Measurements from ENCODE around the gene STIM1. TPM values are rescaled to one million over a fixed set of nuclear protein-coding genes. Genes with fewer than 3 reads are reported as not detected.
"Not testable (repeated sequence)": the region's sequence is repeated elsewhere in the genome, so short reads cannot be mapped to it uniquely, and the experiment has no call there.

Gene STIM1
- total RNA-seq (100 to 1,000 TPM; 115 to 125 TPM), total RNA-seq (112 to 116 reads per million in 2 donors)

- H3K4me1 Mint-ChIP-seq, result peaks cover 50% of the 10 kb centered on the region
Measured at GRCh38 chr11:3854977-3855807, at the start of gene STIM1. STIM1 (plus strand) TSS chr11:3855664; CDS start chr11:3856271, 607 bp downstream.

GRCh38 chr11:3807909-3808860 is 47.3 kb upstream of the STIM1 start, which contains the start of gene PGAP2:
PGAP2 (plus strand) TSS chr11:3808560; CDS start chr11:3811260, 2,700 bp downstream.
- peaks cover 19% of the 10 kb centered on the region for H3K4me1 Mint-ChIP-seq
- peak within 1 kb of the TSS; percentile 96 for H3K4me3 Mint-ChIP-seq
- ATAC-seq, result peak; percentile 73
- peak within 1 kb of the TSS; percentile 94 for H3K27ac Mint-ChIP-seq
- peak; percentile 36 to 62 (median 59) for DNase-seq
- no peaks in the 10 kb centered on the region for H3K27me3 Mint-ChIP-seq
- peaks cover 3% of the 10 kb centered on the region for H3K36me3 Mint-ChIP-seq (ENCODE audit: low read depth)
- no peaks in the 10 kb centered on the region for H3K9me3 ChIP-seq (ENCODE audit: control insufficient read depth, low read length, poor library complexity, severe bottlenecking)

More at GRCh38 chr11:3854977-3855807, at the start of gene STIM1:
- peak within 1 kb of the TSS; percentile 98 for H3K27ac Mint-ChIP-seq
- H3K4me3 Mint-ChIP-seq, result peak within 1 kb of the TSS; percentile 97
- peak; percentile 81 for ATAC-seq
- no peaks in the 10 kb centered on the region for H3K9me3 ChIP-seq (ENCODE audit: control insufficient read depth, low read length, poor library complexity, severe bottlenecking)
- H3K36me3 Mint-ChIP-seq (ENCODE audit: low read depth), result no peaks in the 10 kb centered on the region
- H3K27me3 Mint-ChIP-seq, result no peaks in the 10 kb centered on the region
- DNase-seq, result peak; percentile 93 to 99 (median 96)

- no peaks in the 10 kb centered on the region for H3K9me3 ChIP-seq (ENCODE audit: control insufficient read depth, low read length, poor library complexity, severe bottlenecking)
- peaks cover 19% of the 10 kb centered on the region for H3K4me1 Mint-ChIP-seq
- H3K27ac Mint-ChIP-seq, result peak overlapping the region; percentile 51
- DNase-seq, result peak in 2 of 3 donors; percentile 22 to 29
- ATAC-seq, result peak; percentile 86
- H3K27me3 Mint-ChIP-seq, result no peaks in the 10 kb centered on the region
- H3K4me3 Mint-ChIP-seq, result peak overlapping the region; percentile 96
- H3K36me3 Mint-ChIP-seq (ENCODE audit: low read depth), result peaks cover 3% of the 10 kb centered on the region
Measured at GRCh38 chr11:3808861-3809623, 46.4 kb upstream of the STIM1 start.

GRCh38 chr11:3809624-3809928 is 45.9 kb upstream of the STIM1 start:
- Mint-ChIP-seq H3K4me3 (no peak overlapping the region), H3K36me3 (ENCODE audit: low read depth) (peaks cover 3% of the 10 kb centered on the region), H3K27ac (peak overlapping the region; percentile 51), H3K4me1 (peaks cover 19% of the 10 kb centered on the region), H3K27me3 (no peaks in the 10 kb centered on the region)
- DNase-seq (no peak), ATAC-seq (no peak)
- H3K9me3 ChIP-seq (ENCODE audit: control insufficient read depth, low read length, poor library complexity, severe bottlenecking), result no peaks in the 10 kb centered on the region

GRCh38 chr11:3810446-3810845 is 45.0 kb upstream of the STIM1 start:
- Mint-ChIP-seq H3K4me1 (peaks cover 19% of the 10 kb centered on the region), H3K27ac (no peak overlapping the region), H3K4me3 (no peak overlapping the region), H3K36me3 (ENCODE audit: low read depth) (peaks cover 3% of the 10 kb centered on the region), H3K27me3 (no peaks in the 10 kb centered on the region)
- no peaks in the 10 kb centered on the region for H3K9me3 ChIP-seq (ENCODE audit: control insufficient read depth, low read length, poor library complexity, severe bottlenecking)
- ATAC-seq (no peak), DNase-seq (no peak)

- no peaks in the 10 kb centered on the region for H3K9me3 ChIP-seq (ENCODE audit: control insufficient read depth, low read length, poor library complexity, severe bottlenecking)
- Mint-ChIP-seq H3K36me3 (ENCODE audit: low read depth) (peaks cover 3% of the 10 kb centered on the region), H3K27ac (no peak overlapping the region), H3K27me3 (no peaks in the 10 kb centered on the region), H3K4me1 (peaks cover 19% of the 10 kb centered on the region), H3K4me3 (no peak overlapping the region)
- DNase-seq (no peak), ATAC-seq (no peak)
Measured at GRCh38 chr11:3810951-3811350, 44.5 kb upstream of the STIM1 start.

- H3K27ac Mint-ChIP-seq, result peak overlapping the region; percentile 27
- H3K9me3 ChIP-seq (ENCODE audit: control insufficient read depth, low read length, poor library complexity, severe bottlenecking); H3K4me3 Mint-ChIP-seq; DNase-seq; ATAC-seq; H3K36me3 Mint-ChIP-seq (ENCODE audit: low read depth); H3K27me3 Mint-ChIP-seq: not testable (repeated sequence)
- peaks cover 15% of the 10 kb centered on the region for H3K4me1 Mint-ChIP-seq
Measured at GRCh38 chr11:3814832-3815231, 40.6 kb upstream of the STIM1 start.

GRCh38 chr11:3815845-3816244 is 39.6 kb upstream of the STIM1 start:
- ATAC-seq, result no peak
- H3K4me3 Mint-ChIP-seq, result no peak overlapping the region
- no peaks in the 10 kb centered on the region for H3K9me3 ChIP-seq (ENCODE audit: control insufficient read depth, low read length, poor library complexity, severe bottlenecking)
- H3K27ac Mint-ChIP-seq, result no peak overlapping the region
- H3K27me3 Mint-ChIP-seq, result no peaks in the 10 kb centered on the region
- peaks cover 15% of the 10 kb centered on the region for H3K4me1 Mint-ChIP-seq
- no peak for DNase-seq
- H3K36me3 Mint-ChIP-seq (ENCODE audit: low read depth), result peaks cover 3% of the 10 kb centered on the region

- DNase-seq (no peak), ATAC-seq (no peak)
- peaks cover 14% of the 10 kb centered on the region for H3K4me1 Mint-ChIP-seq
- H3K4me3 Mint-ChIP-seq, result no peak overlapping the region
- no peak overlapping the region for H3K27ac Mint-ChIP-seq
- H3K27me3 Mint-ChIP-seq, result no peaks in the 10 kb centered on the region
- peaks cover 3% of the 10 kb centered on the region for H3K36me3 Mint-ChIP-seq (ENCODE audit: low read depth)
- no peaks in the 10 kb centered on the region for H3K9me3 ChIP-seq (ENCODE audit: control insufficient read depth, low read length, poor library complexity, severe bottlenecking)
Measured at GRCh38 chr11:3816673-3817072, 38.8 kb upstream of the STIM1 start.

- no peak for ATAC-seq
- Mint-ChIP-seq H3K4me1 (peaks cover 10% of the 10 kb centered on the region), H3K4me3 (no peak overlapping the region), H3K27ac (peak overlapping the region; percentile 57), H3K27me3 (no peaks in the 10 kb centered on the region), H3K36me3 (ENCODE audit: low read depth) (peaks cover 3% of the 10 kb centered on the region)
- DNase-seq, result no peak
- no peaks in the 10 kb centered on the region for H3K9me3 ChIP-seq (ENCODE audit: control insufficient read depth, low read length, poor library complexity, severe bottlenecking)
Measured at GRCh38 chr11:3817181-3817800, 38.2 kb upstream of the STIM1 start.

GRCh38 chr11:3820971-3821370 is 34.5 kb upstream of the STIM1 start:
- DNase-seq (no peak), ATAC-seq (no peak)
- H3K9me3 ChIP-seq (ENCODE audit: control insufficient read depth, low read length, poor library complexity, severe bottlenecking), result no peaks in the 10 kb centered on the region
- peaks cover 23% of the 10 kb centered on the region for H3K4me1 Mint-ChIP-seq
- H3K27ac Mint-ChIP-seq, result no peak overlapping the region
- H3K36me3 Mint-ChIP-seq (ENCODE audit: low read depth), result no peaks in the 10 kb centered on the region
- H3K4me3 Mint-ChIP-seq, result no peak overlapping the region
- no peaks in the 10 kb centered on the region for H3K27me3 Mint-ChIP-seq

- DNase-seq (no peak), ATAC-seq (no peak)
- Mint-ChIP-seq H3K4me3 (no peak overlapping the region), H3K27ac (no peak overlapping the region), H3K27me3 (no peaks in the 10 kb centered on the region), H3K36me3 (ENCODE audit: low read depth) (no peaks in the 10 kb centered on the region), H3K4me1 (peaks cover 23% of the 10 kb centered on the region)
- H3K9me3 ChIP-seq (ENCODE audit: control insufficient read depth, low read length, poor library complexity, severe bottlenecking), result no peaks in the 10 kb centered on the region
Measured at GRCh38 chr11:3822312-3822711, 33.2 kb upstream of the STIM1 start.
